GM18502 (cell line): Measurements from ENCODE around the gene MUC5AC.
"Not testable (repeated sequence)": the region's sequence is repeated elsewhere in the genome, so short reads cannot be mapped to it uniquely, and the experiment has no call there.

Experiments used
- ATAC-seq: cut with Tn5 transposase; IDR thresholded peaks from one replicate; pipeline ENCODE4 v1.9.1; 2021; ENCODE audit warnings: mild to moderate bottlenecking; ENCODE audit not compliant: unreplicated experiment, poor library complexity

Gene MUC5AC

DNA sequence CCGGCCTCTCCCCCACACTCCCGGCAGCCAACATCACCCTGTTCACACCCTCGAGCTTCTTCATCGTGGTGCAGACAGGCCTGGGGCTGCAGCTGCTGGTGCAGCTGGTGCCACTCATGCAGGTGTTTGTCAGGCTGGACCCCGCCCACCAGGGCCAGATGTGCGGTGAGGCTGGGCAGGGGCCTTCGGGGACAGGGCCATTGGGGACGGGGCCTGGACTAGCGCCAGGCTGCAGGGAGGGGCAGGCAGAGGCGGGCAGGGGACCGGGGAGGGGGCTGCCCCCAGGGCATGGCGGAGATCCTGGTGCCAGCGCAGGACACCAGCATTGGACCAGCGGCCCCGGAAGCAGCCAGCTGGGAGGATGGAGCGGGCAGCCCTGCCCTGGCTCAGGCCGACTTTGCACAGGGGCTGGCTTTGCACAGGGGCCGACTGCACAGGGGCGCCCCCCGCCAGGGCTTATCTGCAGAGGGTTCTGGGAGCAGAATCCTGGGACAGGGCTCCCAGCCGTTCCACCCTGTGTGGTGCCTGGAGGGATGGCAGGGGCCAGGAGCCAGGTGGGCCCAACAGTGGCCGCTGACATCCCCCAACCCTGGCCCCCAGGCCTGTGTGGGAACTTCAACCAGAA lies 73.8 kb downstream of the MUC5AC start:
- ATAC-seq: no peak

DNA sequence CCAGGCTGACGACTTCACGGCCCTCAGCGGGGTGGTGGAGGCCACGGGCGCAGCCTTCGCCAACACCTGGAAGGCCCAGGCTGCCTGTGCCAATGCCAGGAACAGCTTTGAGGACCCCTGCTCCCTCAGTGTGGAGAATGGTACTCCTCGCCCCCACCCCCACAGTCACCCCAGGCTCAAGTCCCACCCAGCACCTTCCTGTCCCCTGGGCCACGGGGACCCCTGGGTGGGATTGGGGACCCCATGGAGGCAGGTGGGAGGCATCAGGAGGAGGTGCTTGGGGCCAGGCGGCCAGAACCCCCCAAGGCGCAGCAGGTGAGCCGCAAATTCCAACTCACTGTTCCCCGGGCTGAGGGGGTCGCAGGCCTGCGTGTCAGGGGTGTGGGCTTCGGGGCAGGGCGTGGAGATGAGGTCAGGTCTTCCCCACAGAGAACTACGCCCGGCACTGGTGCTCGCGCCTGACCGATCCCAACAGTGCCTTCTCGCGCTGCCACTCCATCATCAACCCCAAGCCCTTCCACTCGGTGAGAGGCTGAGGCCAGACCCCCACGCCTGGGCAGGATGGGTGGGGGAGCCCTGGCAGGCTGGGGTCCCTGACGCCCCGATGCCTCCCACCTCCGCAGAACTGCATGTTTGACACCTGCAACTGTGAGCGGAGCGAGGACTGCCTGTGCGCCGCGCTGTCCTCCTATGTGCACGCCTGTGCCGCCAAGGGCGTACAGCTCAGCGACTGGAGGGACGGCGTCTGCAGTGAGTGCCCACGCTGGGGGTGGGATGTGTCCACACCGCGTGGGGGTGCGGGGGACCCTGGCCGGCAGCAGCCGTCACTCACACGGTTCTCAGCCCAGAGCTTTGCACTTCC lies 74.5 kb downstream of the MUC5AC start:
- ATAC-seq: no peak

DNA sequence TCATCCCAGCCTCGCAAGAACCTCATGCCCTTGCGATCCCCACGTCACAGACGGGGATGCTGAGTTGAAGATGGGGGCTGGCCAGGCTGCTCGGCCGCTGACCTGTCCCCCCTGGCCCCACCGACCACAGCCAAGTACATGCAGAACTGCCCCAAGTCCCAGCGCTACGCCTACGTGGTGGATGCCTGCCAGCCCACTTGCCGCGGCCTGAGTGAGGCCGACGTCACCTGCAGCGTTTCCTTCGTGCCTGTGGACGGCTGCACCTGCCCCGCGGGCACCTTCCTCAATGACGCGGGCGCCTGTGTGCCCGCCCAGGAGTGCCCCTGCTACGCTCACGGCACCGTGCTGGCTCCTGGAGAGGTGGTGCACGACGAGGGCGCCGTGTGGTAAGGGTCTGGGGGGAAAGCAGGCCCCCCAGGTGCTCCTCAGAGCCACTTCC lies 75.1 kb downstream of the MUC5AC start:
- ATAC-seq: no peak

DNA sequence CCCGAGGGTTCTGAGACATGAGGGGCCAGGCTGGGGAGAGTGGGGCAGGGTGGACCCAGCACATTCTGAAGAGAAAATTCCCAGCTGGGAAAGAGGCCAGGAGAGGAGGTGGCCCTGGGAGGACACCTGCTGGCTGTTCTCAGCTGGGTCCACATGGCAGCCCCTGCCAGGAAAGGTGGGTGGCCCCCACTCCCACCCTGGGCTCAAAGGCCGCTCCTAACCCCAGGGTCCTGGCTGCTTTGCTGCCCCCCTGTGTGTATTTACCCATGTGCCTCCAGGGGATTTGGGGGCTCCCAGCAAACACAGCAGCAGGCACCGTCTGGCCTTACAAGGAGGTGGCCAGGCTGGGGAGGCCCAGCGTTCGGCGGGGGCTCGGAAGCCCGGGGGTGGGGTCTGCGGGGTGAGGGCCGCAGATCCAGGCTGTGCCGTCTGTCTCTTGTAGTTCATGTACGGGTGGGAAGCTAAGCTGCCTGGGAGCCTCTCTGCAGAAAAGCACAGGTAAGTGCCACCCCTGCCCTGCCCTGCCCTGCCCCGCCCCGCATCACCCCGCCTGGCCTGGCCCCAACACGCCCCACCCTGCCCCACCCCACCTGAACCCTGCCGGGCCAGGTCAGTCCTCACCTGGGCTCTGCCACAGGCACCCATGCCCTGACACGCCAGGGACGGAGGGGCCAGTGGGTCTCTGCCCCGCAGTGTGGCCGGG lies 75.7 kb downstream of the MUC5AC start:
- ATAC-seq: no peak

DNA sequence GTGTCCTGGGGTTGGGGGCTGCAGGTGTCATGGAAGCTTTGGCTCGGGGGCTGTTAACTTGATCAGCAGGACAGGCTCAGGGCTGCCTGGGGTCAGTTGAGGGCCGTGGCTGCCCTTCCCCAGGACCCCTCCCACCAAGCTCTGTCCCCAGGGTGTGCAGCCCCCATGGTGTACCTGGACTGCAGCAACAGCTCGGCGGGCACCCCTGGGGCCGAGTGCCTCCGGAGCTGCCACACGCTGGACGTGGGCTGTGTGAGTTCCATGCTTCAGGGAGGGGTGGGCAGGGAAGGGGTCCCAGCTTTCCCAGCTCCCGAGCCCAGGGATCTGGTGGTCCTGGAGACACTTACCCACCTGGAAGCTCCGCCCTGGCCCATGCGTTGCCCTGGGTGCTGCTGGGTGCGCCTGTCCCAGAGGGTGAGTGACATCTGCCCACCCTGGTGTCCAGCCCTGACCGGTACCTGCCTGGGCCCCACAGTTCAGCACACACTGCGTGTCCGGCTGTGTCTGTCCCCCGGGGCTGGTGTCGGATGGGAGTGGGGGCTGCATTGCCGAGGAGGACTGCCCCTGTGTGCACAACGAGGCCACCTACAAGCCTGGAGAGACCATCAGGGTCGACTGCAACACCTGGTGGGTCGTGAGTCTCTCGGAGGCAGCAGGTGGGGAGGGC lies 76.4 kb downstream of the MUC5AC start:
- no peak for ATAC-seq

DNA sequence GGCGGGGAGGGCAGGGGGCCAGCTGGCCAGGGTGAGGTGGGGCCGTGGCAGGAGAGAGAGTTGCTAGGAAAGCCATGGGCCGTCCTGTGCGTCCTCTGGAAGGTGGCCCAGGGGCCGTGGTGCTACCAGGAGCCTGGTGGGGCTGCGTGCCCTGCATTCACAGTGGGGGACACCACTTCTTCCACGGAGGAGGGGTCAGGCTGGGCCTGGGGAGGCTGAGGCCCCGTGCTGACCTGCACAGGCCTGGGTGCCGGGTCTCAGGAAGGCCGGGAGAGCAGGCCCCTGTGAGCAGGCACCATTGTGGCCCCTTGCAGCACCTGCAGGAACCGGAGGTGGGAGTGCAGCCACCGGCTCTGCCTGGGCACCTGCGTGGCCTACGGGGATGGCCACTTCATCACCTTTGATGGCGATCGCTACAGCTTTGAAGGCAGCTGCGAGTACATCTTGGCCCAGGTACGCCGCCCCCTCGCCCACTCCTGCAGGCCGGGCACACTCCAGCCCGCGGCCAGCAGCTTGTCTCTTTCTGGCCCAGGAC lies 77.1 kb downstream of the MUC5AC start:
- no peak for ATAC-seq

DNA sequence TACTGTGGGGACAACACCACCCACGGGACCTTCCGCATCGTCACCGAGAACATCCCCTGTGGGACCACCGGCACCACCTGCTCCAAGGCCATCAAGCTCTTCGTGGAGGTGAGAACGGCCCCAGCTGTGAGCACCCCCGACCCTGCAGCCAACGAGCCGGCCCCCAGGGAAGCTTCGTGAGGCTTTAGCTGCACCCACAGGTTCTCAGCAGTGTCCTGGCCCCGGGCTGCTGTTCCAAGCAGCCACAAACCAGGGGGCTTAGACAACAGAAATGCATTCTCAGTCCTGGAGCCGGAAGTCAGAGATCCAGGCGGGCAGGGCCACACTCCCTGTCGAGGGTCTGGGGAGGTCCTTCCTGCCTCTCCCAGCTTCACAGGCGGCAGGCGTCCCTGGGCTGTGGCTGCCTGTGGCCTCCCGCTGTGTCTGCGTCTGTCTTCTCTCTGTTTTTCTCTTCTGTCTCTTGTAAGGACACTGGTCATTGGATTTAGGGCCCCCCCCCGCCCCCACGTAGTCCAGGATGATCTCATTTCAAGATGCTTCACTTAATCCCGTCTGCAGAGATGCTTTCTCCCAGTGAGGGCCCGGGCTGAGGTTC lies 77.7 kb downstream of the MUC5AC start:
- no peak for ATAC-seq

DNA sequence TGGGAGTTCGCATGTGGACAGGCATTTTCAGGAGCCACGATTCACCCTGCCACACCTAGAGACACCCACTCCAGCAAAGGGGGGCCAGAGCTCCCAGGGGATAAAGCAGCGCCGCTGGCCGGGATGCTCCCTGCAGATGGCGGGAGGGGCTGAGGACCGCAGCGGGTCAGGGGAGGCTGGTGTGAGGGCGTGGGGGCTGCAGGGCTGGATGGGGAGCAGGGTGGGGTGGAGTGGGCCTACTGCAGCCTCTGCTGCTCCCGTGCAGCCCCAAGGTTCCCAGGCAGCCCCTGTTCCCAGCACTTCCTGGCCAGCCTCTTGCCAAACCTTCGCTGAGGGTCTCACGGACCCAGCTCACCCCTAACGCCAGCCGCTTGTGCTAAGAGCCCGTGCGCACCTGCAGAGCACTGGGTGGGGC lies 78.2 kb downstream of the MUC5AC start:
- no peak for ATAC-seq

DNA sequence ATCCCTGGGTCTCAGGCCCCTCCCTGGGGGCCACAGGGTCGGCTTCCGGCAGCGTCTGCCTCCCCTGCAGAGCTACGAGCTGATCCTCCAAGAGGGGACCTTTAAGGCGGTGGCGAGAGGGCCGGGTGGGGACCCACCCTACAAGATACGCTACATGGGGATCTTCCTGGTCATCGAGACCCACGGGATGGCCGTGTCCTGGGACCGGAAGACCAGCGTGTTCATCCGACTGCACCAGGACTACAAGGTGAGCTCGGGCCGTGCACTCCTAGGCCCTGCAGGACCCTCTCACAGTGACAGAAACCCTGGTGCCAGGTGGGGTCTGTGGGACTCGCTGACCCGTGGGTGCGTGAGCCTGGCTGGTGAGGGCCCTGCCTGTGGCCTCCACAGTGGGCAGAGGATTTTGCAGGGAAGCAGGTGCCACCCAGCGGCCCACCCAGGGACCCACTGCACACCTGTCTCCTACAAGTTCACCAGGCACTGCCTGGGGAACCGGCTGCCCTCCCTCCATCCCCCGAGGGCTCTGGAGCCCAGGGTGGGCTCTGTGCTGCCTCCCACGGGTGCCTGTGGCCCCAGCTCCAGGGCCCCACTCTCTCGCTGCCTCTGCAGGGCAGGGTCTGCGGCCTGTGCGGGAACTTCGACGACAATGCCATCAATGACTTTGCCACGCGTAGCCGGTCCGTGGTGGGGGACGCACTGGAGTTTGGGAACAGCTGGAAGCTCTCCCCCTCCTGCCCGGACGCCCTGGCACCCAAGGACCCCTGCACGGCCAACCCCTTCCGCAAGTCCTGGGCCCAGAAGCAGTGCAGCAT lies 78.8 kb downstream of the MUC5AC start:
- ATAC-seq: no peak

DNA sequence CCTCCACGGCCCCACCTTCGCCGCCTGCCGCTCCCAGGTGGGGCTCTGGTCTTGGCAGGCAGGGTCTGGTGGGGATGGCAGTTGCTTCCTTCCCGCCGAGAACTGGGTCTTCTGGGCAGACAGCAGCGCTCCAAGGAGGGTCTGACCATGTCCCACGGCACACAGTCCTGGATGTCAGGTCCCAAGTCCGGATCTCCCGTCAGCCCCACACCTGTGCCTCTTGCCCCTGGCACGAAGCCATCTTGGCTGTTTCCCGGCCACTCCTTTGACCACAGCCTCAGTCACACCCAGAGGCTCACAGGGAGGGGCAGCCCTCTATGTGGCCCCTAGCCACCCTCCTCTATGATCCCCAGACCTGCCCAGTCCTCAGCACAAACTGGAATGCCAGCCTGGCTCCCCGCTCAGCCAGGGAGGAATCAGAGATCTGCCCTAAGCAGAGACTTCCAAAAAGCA lies 79.4 kb downstream of the MUC5AC start:
- no peak for ATAC-seq

DNA sequence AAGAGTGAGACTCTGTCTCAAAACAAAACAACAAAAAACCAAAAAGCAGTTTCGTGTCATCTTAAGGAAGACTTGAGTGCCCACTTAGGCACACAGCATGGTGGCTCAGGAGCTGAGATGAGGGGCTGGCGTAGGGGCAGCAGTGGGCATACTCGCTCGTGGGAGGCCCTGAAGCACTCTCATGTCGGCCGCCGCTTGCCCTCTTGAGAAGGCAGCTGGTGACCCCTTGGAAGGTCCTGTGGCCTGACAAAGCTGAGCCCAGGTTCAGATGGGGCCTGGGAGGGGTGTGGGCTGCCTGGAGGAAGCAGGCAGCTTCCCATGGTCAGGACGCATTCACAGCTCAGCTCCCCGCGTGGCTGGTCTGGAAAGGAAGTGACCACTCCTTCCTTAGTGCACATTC lies 80.1 kb downstream of the MUC5AC start:
- ATAC-seq: no peak

DNA sequence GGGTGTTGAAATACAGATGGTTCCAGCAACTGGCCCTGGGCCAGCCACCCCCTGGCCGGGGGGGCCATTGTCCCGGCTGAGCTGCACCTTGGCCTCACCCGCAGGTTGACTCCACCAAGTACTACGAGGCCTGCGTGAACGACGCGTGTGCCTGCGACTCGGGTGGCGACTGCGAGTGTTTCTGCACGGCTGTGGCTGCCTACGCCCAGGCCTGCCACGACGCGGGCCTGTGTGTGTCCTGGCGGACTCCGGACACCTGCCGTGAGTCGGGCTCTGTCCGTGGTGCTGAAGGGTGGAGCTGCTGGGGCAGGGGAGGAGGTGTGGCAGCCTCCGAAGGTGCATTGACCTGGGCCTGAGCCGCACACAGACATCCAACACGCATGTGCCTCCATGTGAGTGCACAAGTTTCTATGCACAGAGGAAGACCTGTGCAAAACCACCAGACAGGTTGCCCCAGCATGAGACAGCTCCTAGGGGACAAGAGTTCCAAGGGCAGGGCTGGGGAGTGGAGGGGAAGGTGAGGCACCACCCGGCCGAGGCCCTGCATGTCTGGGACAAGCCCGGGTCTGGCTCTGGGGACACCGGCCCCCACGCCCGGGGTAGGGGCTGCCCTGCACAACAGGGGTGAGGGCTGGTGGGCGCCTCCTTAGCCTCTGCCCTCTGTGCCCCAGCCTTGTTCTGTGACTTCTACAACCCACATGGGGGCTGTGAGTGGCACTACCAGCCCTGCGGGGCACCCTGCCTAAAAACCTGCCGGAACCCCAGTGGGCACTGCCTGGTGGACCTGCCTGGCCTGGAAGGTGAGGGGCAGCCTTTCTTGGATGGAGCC lies 81.2 kb downstream of the MUC5AC start:
- ATAC-seq: no peak

DNA sequence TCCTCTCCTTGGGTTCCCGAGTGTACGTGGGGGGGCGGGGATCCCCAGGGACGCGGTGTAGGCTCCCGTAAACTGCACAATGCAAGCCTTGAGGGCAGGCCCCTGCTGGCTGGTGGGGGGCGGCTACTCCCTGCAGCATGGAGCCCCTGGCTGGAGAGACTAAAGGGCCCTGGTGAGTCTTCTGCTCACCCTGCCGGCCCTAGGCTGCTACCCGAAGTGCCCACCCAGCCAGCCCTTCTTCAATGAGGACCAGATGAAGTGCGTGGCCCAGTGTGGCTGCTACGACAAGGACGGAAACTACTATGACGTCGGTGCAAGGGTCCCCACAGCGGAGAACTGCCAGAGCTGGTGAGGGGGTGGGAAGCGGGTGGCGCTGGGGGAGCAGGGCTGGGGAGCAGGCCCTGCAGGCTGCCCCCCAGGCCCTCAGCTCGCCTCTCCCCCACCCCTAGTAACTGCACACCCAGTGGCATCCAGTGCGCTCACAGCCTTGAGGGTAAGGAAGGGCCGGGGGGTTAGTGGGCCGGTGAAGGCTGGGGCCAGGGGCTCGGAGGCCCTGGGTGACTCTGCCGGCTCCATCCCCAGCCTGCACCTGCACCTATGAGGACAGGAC lies 81.9 kb downstream of the MUC5AC start:
- ATAC-seq: no peak

DNA sequence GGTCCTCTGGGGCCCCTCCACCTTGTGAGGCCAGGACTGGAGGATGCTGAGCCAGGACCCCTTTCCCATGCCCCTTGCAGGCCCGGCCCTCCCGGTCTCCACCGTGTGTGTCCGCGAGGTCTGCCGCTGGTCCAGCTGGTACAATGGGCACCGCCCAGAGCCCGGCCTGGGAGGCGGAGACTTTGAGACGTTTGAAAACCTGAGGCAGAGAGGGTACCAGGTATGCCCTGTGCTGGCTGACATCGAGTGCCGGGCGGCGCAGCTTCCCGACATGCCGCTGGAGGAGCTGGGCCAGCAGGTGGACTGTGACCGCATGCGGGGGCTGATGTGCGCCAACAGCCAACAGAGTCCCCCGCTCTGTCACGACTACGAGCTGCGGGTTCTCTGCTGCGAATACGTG lies 83.0 kb downstream of the MUC5AC start:
- ATAC-seq: no peak

DNA sequence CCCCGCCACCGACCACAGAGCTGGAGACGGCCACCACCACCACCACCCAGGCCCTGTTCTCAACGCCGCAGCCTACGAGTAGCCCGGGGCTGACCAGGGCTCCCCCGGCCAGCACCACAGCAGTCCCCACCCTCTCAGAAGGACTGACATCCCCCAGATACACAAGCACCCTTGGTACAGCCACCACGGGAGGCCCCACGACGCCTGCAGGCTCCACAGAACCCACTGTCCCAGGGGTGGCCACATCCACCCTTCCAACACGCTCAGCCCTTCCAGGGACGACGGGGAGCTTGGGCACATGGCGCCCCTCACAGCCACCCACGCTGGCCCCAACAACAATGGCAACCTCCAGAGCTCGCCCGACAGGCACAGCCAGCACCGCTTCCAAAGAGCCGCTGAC lies 84.0 kb downstream of the MUC5AC start:
- no peak for ATAC-seq

DNA sequence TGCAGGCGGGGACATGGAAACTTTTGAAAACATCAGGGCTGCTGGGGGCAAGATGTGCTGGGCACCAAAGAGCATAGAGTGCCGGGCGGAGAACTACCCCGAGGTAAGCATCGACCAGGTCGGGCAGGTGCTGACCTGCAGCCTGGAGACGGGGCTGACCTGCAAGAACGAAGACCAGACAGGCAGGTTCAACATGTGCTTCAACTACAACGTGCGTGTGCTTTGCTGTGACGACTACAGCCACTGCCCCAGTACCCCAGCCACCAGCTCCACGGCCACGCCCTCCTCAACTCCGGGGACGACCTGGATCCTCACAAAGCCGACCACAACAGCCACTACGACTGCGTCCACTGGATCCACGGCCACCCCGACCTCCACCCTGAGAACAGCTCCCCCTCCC lies 84.5 kb downstream of the MUC5AC start:
- ATAC-seq: no peak

DNA sequence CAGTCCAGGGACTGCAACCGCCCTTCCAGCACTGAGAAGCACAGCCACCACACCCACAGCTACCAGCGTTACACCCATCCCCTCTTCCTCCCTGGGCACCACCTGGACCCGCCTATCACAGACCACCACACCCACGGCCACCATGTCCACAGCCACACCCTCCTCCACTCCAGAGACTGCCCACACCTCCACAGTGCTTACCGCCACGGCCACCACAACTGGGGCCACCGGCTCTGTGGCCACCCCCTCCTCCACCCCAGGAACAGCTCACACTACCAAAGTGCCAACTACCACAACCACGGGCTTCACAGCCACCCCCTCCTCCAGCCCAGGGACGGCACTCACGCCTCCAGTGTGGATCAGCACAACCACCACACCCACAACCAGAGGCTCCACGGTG lies 85.0 kb downstream of the MUC5AC start:
- ATAC-seq: not testable (repeated sequence)

DNA sequence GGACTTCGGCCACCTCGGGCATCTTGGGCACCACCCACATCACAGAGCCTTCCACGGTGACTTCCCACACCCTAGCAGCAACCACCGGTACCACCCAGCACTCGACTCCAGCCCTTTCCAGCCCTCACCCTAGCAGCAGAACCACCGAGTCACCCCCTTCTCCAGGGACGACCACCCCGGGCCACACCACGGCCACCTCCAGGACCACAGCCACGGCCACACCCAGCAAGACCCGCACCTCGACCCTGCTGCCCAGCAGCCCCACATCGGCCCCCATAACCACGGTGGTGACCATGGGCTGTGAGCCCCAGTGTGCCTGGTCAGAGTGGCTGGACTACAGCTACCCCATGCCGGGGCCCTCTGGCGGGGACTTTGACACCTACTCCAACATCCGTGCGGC lies 85.8 kb downstream of the MUC5AC start:
- not testable (repeated sequence) for ATAC-seq
